CD4-positive, alpha-beta memory T cell (primary cell): ENCODE data around the gene EML1. TPM values are rescaled to one million over a fixed set of nuclear protein-coding genes. Genes with fewer than 3 reads are reported as not detected.

Experiments
- CTCF ChIA-PET: fragments of 350-600 bp; sonication (Branson Sonifier 250); formaldehyde crosslinking; loops from one replicate; lab custom pipeline; 2021; ENCODE audit warnings: inconsistent platforms; ENCODE audit not compliant: partially characterized antibody; lab: Charles Lee
- POLR2A ChIA-PET: fragments of 350-600 bp; sonication (Branson Sonifier 250); formaldehyde crosslinking; loops from one replicate; lab custom pipeline; 2021; ENCODE audit not compliant: partially characterized antibody; lab: Charles Lee
- DNase-seq, 5 donors: peaks; one replicate each; pipeline versions ENCODE4 v3.0.0 to v3.0.0-alpha.2; 2020 to 2022; ENCODE audit warnings: mixed read lengths in 1 of 5
- H3K27ac ChIP-seq: one replicate; pipeline ENCODE4 v1.7.0; 2013; ENCODE audit warnings: low read depth, low read length
- H3K27me3 ChIP-seq: 2 replicates; pipeline ENCODE4 v1.7.0; 2013; ENCODE audit warnings: mild to moderate bottlenecking, low read length, moderate library complexity; ENCODE audit not compliant: insufficient read depth
- H3K36me3 ChIP-seq: 2 replicates; pipeline ENCODE4 v1.7.0; 2013; ENCODE audit warnings: mild to moderate bottlenecking, low read length, moderate library complexity; ENCODE audit not compliant: insufficient read depth
- H3K4me1 ChIP-seq: 2 replicates; pipeline ENCODE4 v1.7.0; 2013; ENCODE audit warnings: mild to moderate bottlenecking, low read length, moderate library complexity; ENCODE audit not compliant: insufficient read depth
- H3K4me3 ChIP-seq, 2 donors: one replicate each; pipeline ENCODE4 v1.7.0; 2013; ENCODE audit warnings: low read length in 2 of 2, mild to moderate bottlenecking in 1 of 2
- H3K9me3 ChIP-seq, 2 donors: one replicate each; pipeline ENCODE4 v1.7.0; 2013; ENCODE audit warnings: low read length in 2 of 2, control low read depth in 1 of 2; ENCODE audit not compliant: control insufficient read depth in 1 of 2
- H3K27ac Mint-ChIP-seq, 7 donors: one replicate each; pipeline ENCODE4 v1.8.0; 2020 to 2021; ENCODE audit warnings: mixed read lengths in 7 of 7, mild to moderate bottlenecking in 6 of 7, inconsistent platforms in 3 of 7, moderate library complexity in 3 of 7
- H3K27me3 Mint-ChIP-seq, 2 donors: one replicate each; pipeline ENCODE4 v1.8.0; 2020 to 2021; ENCODE audit warnings: mixed read lengths in 2 of 2
- H3K36me3 Mint-ChIP-seq, 2 donors: one replicate each; pipeline ENCODE4 v1.8.0; 2020 to 2021; ENCODE audit warnings: mixed read lengths in 2 of 2, inconsistent platforms in 1 of 2, mild to moderate bottlenecking in 1 of 2
- H3K4me1 Mint-ChIP-seq, 4 donors: one replicate each; pipeline ENCODE4 v1.8.0; 2020 to 2021; ENCODE audit warnings: mixed read lengths in 4 of 4, mild to moderate bottlenecking in 1 of 4
- H3K4me3 Mint-ChIP-seq, 8 donors: one replicate each; pipeline ENCODE4 v1.8.0; 2020 to 2021; ENCODE audit warnings: mixed read lengths in 8 of 8, mild to moderate bottlenecking in 7 of 8, moderate library complexity in 6 of 8, inconsistent platforms in 3 of 8
- H3K9me3 Mint-ChIP-seq, 8 donors: one replicate each; pipeline ENCODE4 v1.8.0; 2020 to 2021; ENCODE audit warnings: mixed read lengths in 8 of 8, mild to moderate bottlenecking in 5 of 8, inconsistent platforms in 3 of 8, moderate library complexity in 1 of 8
- intact Hi-C: fragments of 100-400 bp; cut with micrococcal nuclease; formaldehyde crosslinking; loops from one replicate; pipeline ENCODE4 v1.15.1; 2023
- polyA plus RNA-seq, 2 donors: library from polyadenylated mRNA; unstranded; fragments of 300-500 nt; fragmentation: Illumina TruSeq; gene quantifications; one replicate each; pipeline ENCODE4 v1.2.3, GENCODE V29; 2021
- total RNA-seq, 2 experiments: library from RNA; stranded (reverse); gene quantifications; one replicate each; pipeline ENCODE4 v1.2.3, GENCODE V29; 2021

The EML1 gene
- total and polyA plus RNA-seq, 4 experiments from 2014 or later = 0.22 to 0.23 TPM; not detected in 2

- Histone ChIP-seq H3K4me3 (no peak overlapping the region), H3K27ac (no peak overlapping the region), H3K4me1 (no peaks in the 10 kb centered on the region), H3K27me3 (no peaks in the 10 kb centered on the region), H3K36me3 (no peaks in the 10 kb centered on the region), H3K9me3 (no peaks in the 10 kb centered on the region)
- peaks cover 7 to 25% of the 10 kb centered on the region in 2 donors for H3K27me3 Mint-ChIP-seq
- H3K4me3 Mint-ChIP-seq = no peak overlapping the region
- no peak for DNase-seq
- no peaks in the 10 kb centered on the region for H3K36me3 Mint-ChIP-seq
- intact Hi-C loops = no loop called here
- no peaks in the 10 kb centered on the region for H3K4me1 Mint-ChIP-seq
- CTCF ChIA-PET = interaction anchor here (3.1 kb wide), 1 partner anchor 12 kb away, joined by 12 read pairs; no protein-coding TSS in a partner anchor
- peaks cover 0 to under 1% (median 0%) of the 10 kb centered on the region in 8 donors for H3K9me3 Mint-ChIP-seq
- POLR2A ChIA-PET = no interaction called here
- H3K27ac Mint-ChIP-seq = no peak overlapping the region
Measured at GRCh38 chr14:99958380-99958779, 165.2 kb downstream of the EML1 start.

- Histone ChIP-seq H3K4me1 (no peaks in the 10 kb centered on the region), H3K27me3 (no peaks in the 10 kb centered on the region), H3K9me3 (no peaks in the 10 kb centered on the region), H3K36me3 (no peaks in the 10 kb centered on the region), H3K27ac (no peak overlapping the region), H3K4me3 (no peak overlapping the region)
- H3K9me3 Mint-ChIP-seq = no peaks in the 10 kb centered on the region
- ChIA-PET POLR2A (no interaction called here), CTCF (no interaction called here)
- no peak for DNase-seq
- H3K4me1 Mint-ChIP-seq = no peaks in the 10 kb centered on the region
- H3K27me3 Mint-ChIP-seq = peaks cover 18 to 39% of the 10 kb centered on the region in 2 donors
- no peaks in the 10 kb centered on the region for H3K36me3 Mint-ChIP-seq
- H3K4me3 Mint-ChIP-seq = no peak overlapping the region
- H3K27ac Mint-ChIP-seq = no peak overlapping the region
- intact Hi-C loops = no loop called here
Measured at GRCh38 chr14:99961826-99962518, 168.8 kb downstream of the EML1 start.

GRCh38 chr14:99964979-99965378 is 171.8 kb downstream of the EML1 start:
- Mint-ChIP-seq H3K9me3 (peaks cover 0 to 3% (median 0%) of the 10 kb centered on the region in 8 donors), H3K27me3 (peaks cover 21 to 44% of the 10 kb centered on the region in 2 donors), H3K36me3 (no peaks in the 10 kb centered on the region), H3K4me3 (no peak overlapping the region), H3K4me1 (peaks cover 0 to 3% (median 0%) of the 10 kb centered on the region in 4 donors), H3K27ac (no peak overlapping the region)
- no peaks in the 10 kb centered on the region for H3K9me3 ChIP-seq
- ChIA-PET CTCF (interaction anchor here (1.0 kb wide), 1 partner anchor 420 kb away, joined by 3 read pairs; no protein-coding TSS in a partner anchor), POLR2A (no interaction called here)
- no peaks in the 10 kb centered on the region for H3K36me3 ChIP-seq
- no peak for DNase-seq
- no peak overlapping the region for H3K4me3 ChIP-seq
- no peaks in the 10 kb centered on the region for H3K27me3 ChIP-seq
- no peak overlapping the region for H3K27ac ChIP-seq
- H3K4me1 ChIP-seq = no peaks in the 10 kb centered on the region
- intact Hi-C loops = no loop called here

GRCh38 chr14:99966037-99966835 is 173.0 kb downstream of the EML1 start:
- CTCF ChIA-PET = no interaction called here

GRCh38 chr14:99966912-99967311 is 173.7 kb downstream of the EML1 start:
- POLR2A ChIA-PET = no interaction called here
- Mint-ChIP-seq H3K4me1 (peaks cover 0 to 6% (median 3%) of the 10 kb centered on the region in 4 donors), H3K27me3 (peaks cover 16 to 39% of the 10 kb centered on the region in 2 donors)

More at GRCh38 chr14:99966037-99966835, 173.0 kb downstream of the EML1 start:
- intact Hi-C loops = no loop called here
- Histone ChIP-seq H3K9me3 (no peaks in the 10 kb centered on the region), H3K36me3 (no peaks in the 10 kb centered on the region), H3K4me1 (peaks cover 4% of the 10 kb centered on the region), H3K4me3 (no peak overlapping the region), H3K27me3 (no peaks in the 10 kb centered on the region), H3K27ac (no peak overlapping the region)
- Mint-ChIP-seq H3K9me3 (peaks cover 0 to 3% (median 0%) of the 10 kb centered on the region in 8 donors), H3K4me3 (no peak overlapping the region), H3K4me1 (peaks cover 0 to 6% (median 3%) of the 10 kb centered on the region in 4 donors), H3K36me3 (no peaks in the 10 kb centered on the region), H3K27ac (no peak overlapping the region), H3K27me3 (peaks cover 16 to 40% of the 10 kb centered on the region in 2 donors)
- DNase-seq = no peak
- POLR2A ChIA-PET = interaction anchor here (0.7 kb wide), 1 partner anchor 160 kb away, joined by 3 read pairs; no protein-coding TSS in a partner anchor

GRCh38 chr14:99968191-99968920 is 175.1 kb downstream of the EML1 start:
- peaks cover 0 to 3% (median 0%) of the 10 kb centered on the region in 8 donors for H3K9me3 Mint-ChIP-seq
- Histone ChIP-seq H3K27me3 (no peaks in the 10 kb centered on the region), H3K4me3 (no peak overlapping the region), H3K36me3 (no peaks in the 10 kb centered on the region), H3K27ac (no peak overlapping the region), H3K4me1 (peaks cover 13% of the 10 kb centered on the region), H3K9me3 (no peaks in the 10 kb centered on the region)
- intact Hi-C loops = no loop called here
- peaks cover 14 to 28% of the 10 kb centered on the region in 2 donors for H3K27me3 Mint-ChIP-seq
- peaks cover 7 to 16% (median 12%) of the 10 kb centered on the region in 4 donors for H3K4me1 Mint-ChIP-seq
- DNase-seq = no peak
- ChIA-PET POLR2A (no interaction called here), CTCF (no interaction called here)
- peak overlapping the region in 1 of 7 donors; percentile 48 for H3K27ac Mint-ChIP-seq
- H3K4me3 Mint-ChIP-seq = peak overlapping the region in 3 of 8 donors; percentile 29 to 40 (median 36)
- H3K36me3 Mint-ChIP-seq = peaks cover 4 to 5% of the 10 kb centered on the region in 2 donors

More at GRCh38 chr14:99966912-99967311, 173.7 kb downstream of the EML1 start:
- Histone ChIP-seq H3K4me3 (no peak overlapping the region), H3K27ac (no peak overlapping the region), H3K27me3 (no peaks in the 10 kb centered on the region), H3K4me1 (peaks cover 4% of the 10 kb centered on the region), H3K9me3 (no peaks in the 10 kb centered on the region), H3K36me3 (no peaks in the 10 kb centered on the region)
- DNase-seq = no peak
- Mint-ChIP-seq H3K9me3 (peaks cover 0 to 3% (median 0%) of the 10 kb centered on the region in 8 donors), H3K4me3 (no peak overlapping the region), H3K36me3 (no peaks in the 10 kb centered on the region), H3K27ac (no peak overlapping the region)
- CTCF ChIA-PET = no interaction called here
- intact Hi-C loops = no loop called here
